Measurements from ENCODE around the gene ZSCAN21.

The ZSCAN21 gene

GRCh38 chr7:100024020-100024619 is 25.5 kb upstream of the ZSCAN21 start:
- no peak overlapping the region for H3K4me3 ChIP-seq (ENCODE audit: low read depth, low read length)
- ChIA-PET CTCF (no interaction called here), POLR2A (no interaction called here)
- no peak for TF ChIP-seq CTCF (IDR thresholded peaks at IDR 0.05; ENCODE audit: insufficient read depth, low read length, missing control alignments)
- no peak for DNase-seq (ENCODE audit: low read depth, low spot score)

GRCh38 chr7:100027197-100027596 is 22.4 kb upstream of the ZSCAN21 start:
- CTCF ChIA-PET: interaction anchor here (1.5 to 1.7 kb wide), 2 partner anchors 10 to 26 kb away, joined by 4 to 6 read pairs; no protein-coding TSS in a partner anchor
- H3K4me3 ChIP-seq (ENCODE audit: low read depth, low read length): no peak overlapping the region
- DNase-seq (ENCODE audit: low read depth, low spot score): no peak
- POLR2A ChIA-PET: interaction anchor here (1.3 kb wide), 1 partner anchor 12 kb away, joined by 4 read pairs; the partner anchor contains the start of gene ZKSCAN1
- no peak for TF ChIP-seq CTCF (IDR thresholded peaks at IDR 0.05; ENCODE audit: insufficient read depth, low read length, missing control alignments)

GRCh38 chr7:100029596-100029995 is 20.0 kb upstream of the ZSCAN21 start:
- no peak overlapping the region for H3K4me3 ChIP-seq (ENCODE audit: low read depth, low read length)
- ChIA-PET POLR2A (interaction anchor here (1.3 kb wide), 1 partner anchor 20 kb away, joined by 3 read pairs; the partner anchor contains the start of gene ZSCAN21), CTCF (interaction anchor here (0.9 to 3.4 kb wide), 4 partner anchors 9 to 116 kb away, joined by 3 to 18 read pairs (median 4); no protein-coding TSS in a partner anchor)
- TF ChIP-seq CTCF (IDR thresholded peaks at IDR 0.05; ENCODE audit: insufficient read depth, low read length, missing control alignments): no peak
- DNase-seq (ENCODE audit: low read depth, low spot score): no peak

- POLR2A ChIA-PET: interaction anchor here (0.7 kb wide), 1 partner anchor 14 kb away, joined by 3 read pairs; no protein-coding TSS in a partner anchor
Measured at GRCh38 chr7:100033526-100033925, 16.0 kb upstream of the ZSCAN21 start.

GRCh38 chr7:100034871-100035510 is 14.6 kb upstream of the ZSCAN21 start:
- CTCF ChIA-PET: interaction anchor here (0.9 to 1.4 kb wide), 5 partner anchors 18 to 56 kb away, joined by 3 to 7 read pairs (median 4); no protein-coding TSS in a partner anchor
- DNase-seq (ENCODE audit: low read depth, low spot score): peak; percentile 97
- H3K4me3 ChIP-seq (ENCODE audit: low read depth, low read length): no peak overlapping the region
- TF ChIP-seq CTCF (IDR thresholded peaks at IDR 0.05; ENCODE audit: insufficient read depth, low read length, missing control alignments): no peak
- POLR2A ChIA-PET: interaction anchor here (0.6 to 1.6 kb wide), 3 partner anchors 19 to 394 kb away, joined by 3 to 5 read pairs (median 3); partner anchors contain the start of genes AP4M1, MCM7 and ZCWPW1

More at GRCh38 chr7:100033526-100033925, 16.0 kb upstream of the ZSCAN21 start:
- CTCF ChIA-PET: interaction anchor here (0.7 to 1.3 kb wide), 3 partner anchors 12 to 20 kb away, joined by 3 read pairs; no protein-coding TSS in a partner anchor
- no peak overlapping the region for H3K4me3 ChIP-seq (ENCODE audit: low read depth, low read length)
- TF ChIP-seq CTCF (IDR thresholded peaks at IDR 0.05; ENCODE audit: insufficient read depth, low read length, missing control alignments): no peak
- DNase-seq (ENCODE audit: low read depth, low spot score): no peak

GRCh38 chr7:100035876-100036275 is 13.7 kb upstream of the ZSCAN21 start:
- TF ChIP-seq CTCF (IDR thresholded peaks at IDR 0.05; ENCODE audit: insufficient read depth, low read length, missing control alignments): no peak
- ChIA-PET CTCF (interaction anchor here (0.9 to 1.5 kb wide), 7 partner anchors 11 to 56 kb away, joined by 3 to 7 read pairs (median 4); no protein-coding TSS in a partner anchor), POLR2A (interaction anchor here (0.6 to 1.6 kb wide), 4 partner anchors 20 to 393 kb away, joined by 3 to 5 read pairs (median 3); partner anchors contain the start of genes AP4M1, MCM7, ZCWPW1 and ZKSCAN1)
- DNase-seq (ENCODE audit: low read depth, low spot score): no peak
- no peak overlapping the region for H3K4me3 ChIP-seq (ENCODE audit: low read depth, low read length)

Data from AG04449 (cell line).